GM18867 (cell line): Measurements from ENCODE around the gene TANK.

Experiments
- ATAC-seq: cut with Tn5 transposase; IDR thresholded peaks from one replicate; pipeline ENCODE4 v1.9.1; 2021; ENCODE audit warnings: mild to moderate bottlenecking, moderate library complexity; ENCODE audit not compliant: unreplicated experiment

The TANK gene, protein sequence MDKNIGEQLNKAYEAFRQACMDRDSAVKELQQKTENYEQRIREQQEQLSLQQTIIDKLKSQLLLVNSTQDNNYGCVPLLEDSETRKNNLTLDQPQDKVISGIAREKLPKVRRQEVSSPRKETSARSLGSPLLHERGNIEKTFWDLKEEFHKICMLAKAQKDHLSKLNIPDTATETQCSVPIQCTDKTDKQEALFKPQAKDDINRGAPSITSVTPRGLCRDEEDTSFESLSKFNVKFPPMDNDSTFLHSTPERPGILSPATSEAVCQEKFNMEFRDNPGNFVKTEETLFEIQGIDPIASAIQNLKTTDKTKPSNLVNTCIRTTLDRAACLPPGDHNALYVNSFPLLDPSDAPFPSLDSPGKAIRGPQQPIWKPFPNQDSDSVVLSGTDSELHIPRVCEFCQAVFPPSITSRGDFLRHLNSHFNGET

DNA sequence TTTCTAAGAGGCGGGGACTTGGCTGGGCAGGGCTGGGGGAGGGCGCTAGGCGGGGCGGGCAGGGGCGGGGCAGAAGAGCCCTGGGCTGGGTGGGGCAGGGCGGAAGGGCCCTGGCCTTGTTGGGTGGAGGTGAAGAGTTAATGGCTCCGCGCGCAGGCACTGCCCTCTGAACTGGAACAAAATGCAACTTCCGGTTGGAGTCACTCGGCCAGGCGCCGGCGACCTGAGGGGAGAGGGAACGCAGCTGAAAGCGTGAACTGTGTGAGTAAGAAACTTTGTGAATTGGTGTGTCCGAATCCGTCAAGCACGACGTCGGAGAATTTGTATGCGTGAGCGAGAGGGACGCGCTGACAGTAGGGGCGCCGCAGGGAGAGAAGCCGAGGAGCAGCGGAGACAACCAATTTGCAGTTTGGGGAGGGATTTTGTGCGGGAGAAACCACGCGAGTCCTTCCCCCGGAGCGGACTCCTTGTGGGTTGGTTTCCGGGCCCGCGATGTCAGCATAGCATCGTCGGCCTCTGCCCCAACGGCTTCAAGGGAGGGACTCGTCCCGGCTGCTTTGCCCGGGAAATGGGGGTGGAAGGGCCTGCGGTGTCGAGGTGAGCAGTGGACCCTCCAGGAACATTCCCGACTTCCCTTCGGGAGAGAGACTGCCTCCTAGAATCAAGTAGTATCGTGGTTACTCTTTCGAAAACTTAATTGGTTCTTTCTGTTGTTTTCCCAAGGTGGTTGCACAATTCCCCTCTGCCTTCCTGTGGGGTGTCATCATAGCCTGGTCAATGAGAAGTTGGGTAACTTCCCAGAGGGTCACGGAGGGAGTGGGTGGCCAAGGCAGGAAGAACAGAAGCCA, at the start of gene TANK:
Gene TANK (plus strand): TSS at position 203 of the 848 bp plus-strand sequence. CDS start 19,235 bp downstream, outside the sequence.
- peak; percentile 87 for ATAC-seq

- ATAC-seq = no peak
Measured at GRCh38 chr2:161111531-161111930, 48.7 kb upstream of the TANK start.

GRCh38 chr2:161112908-161113307, 47.3 kb upstream of the TANK start:
- no peak for ATAC-seq

DNA sequence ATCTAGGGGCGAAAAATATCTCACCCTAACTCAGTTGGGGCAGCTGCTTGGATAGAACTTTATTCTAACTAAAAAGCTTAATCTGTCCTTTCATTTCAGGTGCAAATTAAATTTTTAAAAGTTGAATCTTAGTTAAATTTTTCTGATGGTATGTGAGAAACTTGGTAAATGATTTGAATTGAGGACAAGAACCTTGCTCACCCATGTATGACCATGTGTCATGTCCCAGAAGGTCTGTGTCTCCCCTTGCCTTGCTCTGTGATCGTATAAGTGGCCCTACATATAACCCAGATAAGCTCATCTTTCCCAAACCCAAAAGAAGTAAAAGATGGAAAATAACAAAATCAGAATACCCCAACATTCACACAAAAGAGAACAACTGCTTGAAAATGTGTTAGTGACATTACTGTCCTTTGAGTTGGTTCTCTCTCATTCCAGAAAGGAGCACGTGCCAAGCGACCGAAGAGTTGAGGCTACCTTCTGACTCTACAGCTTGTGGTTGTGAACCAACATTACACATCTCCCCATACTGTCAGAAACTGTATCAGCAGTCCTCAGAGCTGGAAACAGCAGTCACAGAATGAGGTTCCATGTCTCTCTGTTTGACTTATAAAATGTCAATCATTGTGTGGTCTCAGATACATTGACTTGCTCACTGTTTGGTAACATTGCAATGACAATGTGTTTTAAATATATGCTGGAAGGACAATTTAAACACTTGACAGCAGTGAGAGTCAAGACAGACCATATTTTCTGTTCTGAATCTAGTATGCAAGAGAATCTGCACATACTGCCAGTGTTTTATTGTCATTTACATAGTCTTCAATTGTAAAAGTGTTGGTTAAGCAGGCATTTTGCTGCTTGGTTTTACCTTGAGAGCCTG, 46.3 kb upstream of the TANK start:
- no peak for ATAC-seq

GRCh38 chr2:161115205-161115604, 45.0 kb upstream of the TANK start:
- ATAC-seq = no peak

DNA sequence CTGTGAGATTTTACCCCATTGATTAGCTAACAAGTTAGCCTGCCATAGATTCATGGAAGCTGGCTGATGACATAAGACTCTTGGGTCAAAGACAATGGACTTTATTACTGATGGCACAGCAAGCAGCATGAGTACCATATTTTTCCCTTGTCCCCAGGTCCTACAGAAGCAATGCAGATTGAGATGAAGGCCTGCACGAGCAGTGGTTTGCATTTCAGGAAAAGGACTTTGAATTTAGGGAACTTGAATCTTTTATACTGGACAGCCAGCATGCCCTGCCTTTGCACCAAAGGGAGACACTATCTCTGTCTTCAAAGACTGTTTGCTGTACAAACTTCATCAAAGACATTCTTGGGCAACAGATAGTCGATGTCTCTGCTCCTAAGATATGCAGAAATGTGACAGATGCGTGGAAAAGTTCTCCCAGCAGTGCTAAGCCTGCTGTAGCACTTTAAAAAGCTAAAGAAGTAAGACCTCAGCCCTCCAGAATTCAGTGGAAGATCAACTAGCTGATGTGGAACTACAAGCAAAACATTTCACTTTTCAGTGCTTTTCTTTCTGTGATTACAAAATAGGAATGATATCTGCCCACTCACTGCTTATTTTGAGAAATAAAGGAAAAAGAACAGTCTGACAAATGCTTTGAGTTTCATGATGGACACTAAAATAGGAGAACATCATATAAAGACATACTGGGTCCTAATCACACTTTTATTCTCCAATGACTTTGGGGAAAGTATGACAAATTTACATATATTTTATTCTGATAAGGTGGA, 44.4 kb upstream of the TANK start:
- ATAC-seq = no peak

DNA sequence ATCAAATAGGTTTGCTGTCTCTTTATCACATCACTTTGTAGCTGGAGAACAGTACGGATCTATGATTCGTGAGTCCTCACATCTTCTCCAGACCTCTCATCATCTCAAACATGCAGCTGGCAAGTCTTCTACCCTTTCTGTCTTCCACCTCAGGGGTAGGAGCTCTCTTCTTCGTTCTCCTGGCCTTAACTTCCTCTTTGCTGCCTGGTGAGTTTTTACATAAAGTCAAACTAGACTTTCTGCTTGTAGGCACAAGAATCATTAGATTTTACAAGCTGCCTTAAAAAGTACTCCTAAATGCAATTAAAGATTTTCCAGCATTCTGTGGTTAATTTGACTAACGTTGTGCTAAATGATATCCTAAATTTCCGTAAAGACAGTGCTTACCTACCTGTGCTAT, 43.7 kb upstream of the TANK start:
- no peak for ATAC-seq

DNA sequence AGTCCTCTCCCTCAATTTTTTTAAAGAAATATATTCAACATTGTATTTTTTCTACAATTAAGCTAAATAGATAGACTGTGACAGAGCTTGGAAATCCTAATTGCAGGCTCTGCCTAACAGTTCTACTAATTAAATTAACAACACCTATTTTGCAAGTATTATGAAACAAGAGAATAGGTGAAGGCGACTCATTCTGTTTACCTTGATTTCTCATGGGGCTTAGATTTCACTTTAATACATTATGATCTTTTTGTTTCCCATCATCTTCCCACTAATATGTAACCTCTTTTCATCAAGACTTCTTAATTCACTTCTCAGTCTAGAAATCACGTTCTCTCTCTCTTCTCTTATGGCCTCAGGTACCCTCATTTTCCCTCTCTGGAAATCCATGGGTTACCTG, 42.7 kb upstream of the TANK start:
- ATAC-seq = no peak

DNA sequence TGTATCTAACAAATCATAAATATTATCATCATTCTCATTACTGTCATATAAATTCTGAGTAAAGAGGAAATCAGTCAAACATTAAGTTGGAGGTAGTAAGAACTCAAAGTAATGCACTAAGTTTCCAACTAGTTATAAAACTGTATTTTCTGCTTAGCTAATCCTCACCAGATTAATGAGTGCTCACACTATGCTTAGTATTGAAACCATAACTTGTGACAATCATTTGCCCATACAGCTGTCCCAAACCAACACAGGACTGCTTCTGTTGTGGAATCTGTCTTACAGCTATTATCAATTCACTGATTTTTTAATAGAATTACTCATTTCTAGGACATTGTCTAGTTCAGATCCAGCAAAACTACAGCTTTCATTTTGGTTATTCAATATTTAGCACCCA, 41.5 kb upstream of the TANK start:
- no peak for ATAC-seq

- ATAC-seq = no peak
Measured at GRCh38 chr2:161119483-161119882, 40.7 kb upstream of the TANK start.

- no peak for ATAC-seq
Measured at GRCh38 chr2:161120775-161121174, 39.5 kb upstream of the TANK start.

DNA sequence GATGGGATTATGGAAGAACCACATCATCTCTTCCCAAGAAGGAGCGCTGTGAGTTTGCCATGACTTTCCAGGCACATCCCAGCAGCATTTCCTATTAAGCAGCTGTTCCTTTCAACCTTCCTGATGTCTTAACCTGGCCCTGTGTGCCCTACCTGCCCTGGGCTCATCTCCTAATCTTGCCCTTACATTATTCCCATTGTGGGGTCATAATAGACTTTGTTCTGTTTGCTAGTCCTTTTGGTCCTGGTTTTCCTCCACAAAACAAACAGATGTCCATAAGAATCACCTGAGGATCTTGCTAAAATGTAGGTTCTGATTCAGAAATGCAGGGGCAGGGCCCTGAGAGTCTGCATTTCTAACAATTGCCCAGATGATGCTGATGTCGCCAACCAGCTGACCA, 38.6 kb upstream of the TANK start:
- ATAC-seq = no peak

GRCh38 chr2:161122772-161123530, 37.3 kb upstream of the TANK start:
- ATAC-seq = peak; percentile 71

GRCh38 chr2:161123531-161124030, 36.6 kb upstream of the TANK start:
- no peak for ATAC-seq

DNA sequence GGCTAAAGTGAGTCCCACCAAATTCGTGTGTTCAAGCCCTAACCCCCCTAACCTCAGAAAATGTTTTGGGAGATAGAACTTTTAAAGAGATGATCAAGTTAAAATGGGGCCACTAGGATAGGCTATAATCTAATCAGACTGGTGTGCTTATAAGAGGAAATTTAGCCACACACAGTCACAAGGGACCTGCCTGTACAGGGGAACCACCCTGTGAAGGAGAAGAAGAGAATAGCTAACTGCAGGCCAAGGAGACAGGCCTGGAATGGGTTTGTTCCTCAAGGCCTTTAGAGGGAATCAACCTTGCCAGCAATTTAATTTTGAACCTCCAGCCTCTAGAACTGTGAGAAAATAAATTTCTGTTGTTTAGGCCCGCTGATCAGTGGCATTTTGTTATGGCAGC, 36.0 kb upstream of the TANK start:
- ATAC-seq = no peak

GRCh38 chr2:161128885-161129284, 31.3 kb upstream of the TANK start:
- ATAC-seq = no peak

DNA sequence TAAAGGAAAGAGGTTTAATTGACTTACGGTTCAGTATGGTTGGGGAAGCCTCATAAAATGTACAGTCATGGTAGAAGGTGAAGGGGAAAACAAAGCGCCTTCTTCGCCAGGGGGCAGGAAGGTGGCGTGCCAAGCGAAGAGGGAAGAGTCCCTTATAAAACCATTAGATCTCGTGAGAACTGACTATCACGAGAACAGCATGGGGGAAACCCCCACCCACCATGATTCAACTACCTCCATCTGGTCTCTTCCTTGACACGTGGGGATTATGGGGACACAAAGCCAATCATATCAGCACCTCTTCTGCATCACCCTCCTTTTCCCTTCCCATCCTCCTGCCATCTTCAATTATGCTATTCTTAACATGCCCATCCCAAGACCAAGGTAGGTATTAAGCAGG, 29.9 kb upstream of the TANK start:
- no peak for ATAC-seq

GRCh38 chr2:161131074-161131680, 29.1 kb upstream of the TANK start:
- no peak for ATAC-seq

- ATAC-seq = no peak
Measured at GRCh38 chr2:161131804-161132203, 28.4 kb upstream of the TANK start.
